Activated CD8-positive, alpha-beta T cell treated with anti-CD3 and anti-CD28 coated beads for 36 hours (primary cell): ENCODE data around the gene METRN. TPM values are rescaled to one million over a fixed set of nuclear protein-coding genes. Genes with fewer than 3 reads are reported as not detected.

Experiments used
- ATAC-seq: fragments of 200-7000 bp; cut with Tn5 transposase; one replicate; pipeline ENCODE4 v1.10.0; 2021; ENCODE audit warnings: mild to moderate bottlenecking, moderate library complexity
- CTCF ChIA-PET: fragments of 350-600 bp; sonication (Branson Sonifier 250); formaldehyde crosslinking; loops from one replicate; lab custom pipeline; 2021; ENCODE audit warnings: antibody characterized with exemption; lab: Charles Lee
- POLR2A ChIA-PET: fragments of 350-600 bp; sonication (Branson Sonifier 250); formaldehyde crosslinking; loops from one replicate; lab custom pipeline; 2021; ENCODE audit warnings: antibody characterized with exemption; lab: Charles Lee
- DNase-seq: peaks from one replicate; pipeline ENCODE4 v3.0.0-alpha.2; 2020
- H3K27ac Mint-ChIP-seq: one replicate; pipeline ENCODE4 v1.8.0; 2021; ENCODE audit warnings: mild to moderate bottlenecking, mixed read lengths
- H3K27me3 Mint-ChIP-seq: one replicate; pipeline ENCODE4 v1.8.0; 2021; ENCODE audit warnings: mixed read lengths
- H3K36me3 Mint-ChIP-seq: one replicate; pipeline ENCODE4 v1.8.0; 2021; ENCODE audit warnings: low read depth, mixed read lengths
- H3K4me1 Mint-ChIP-seq: one replicate; pipeline ENCODE4 v1.8.0; 2021; ENCODE audit warnings: low read depth, mixed read lengths
- H3K4me3 Mint-ChIP-seq: one replicate; pipeline ENCODE4 v1.8.0; 2021; ENCODE audit warnings: mild to moderate bottlenecking, moderate library complexity, mixed read lengths
- H3K9me3 Mint-ChIP-seq: one replicate; pipeline ENCODE4 v1.8.0; 2021; ENCODE audit warnings: mixed read lengths
- intact Hi-C: fragments of 100-400 bp; cut with micrococcal nuclease; formaldehyde crosslinking; loops from one replicate; pipeline ENCODE4 v1.10.0; 2022
- total RNA-seq, 2 experiments: library from RNA; stranded (reverse); gene quantifications; one replicate each; pipeline ENCODE4 v1.2.3, GENCODE V29; 2021
- TF ChIP-seq, protein P1 (sequence below): fragments of 200-600 bp; IDR thresholded peaks from one replicate; pipeline ENCODE4 v1.8.0; 2022; ENCODE audit warnings: antibody characterized with exemption, mild to moderate bottlenecking

Gene METRN
- 10 to 100 TPM; 37.2 to 43.1 TPM for total RNA-seq

DNA sequence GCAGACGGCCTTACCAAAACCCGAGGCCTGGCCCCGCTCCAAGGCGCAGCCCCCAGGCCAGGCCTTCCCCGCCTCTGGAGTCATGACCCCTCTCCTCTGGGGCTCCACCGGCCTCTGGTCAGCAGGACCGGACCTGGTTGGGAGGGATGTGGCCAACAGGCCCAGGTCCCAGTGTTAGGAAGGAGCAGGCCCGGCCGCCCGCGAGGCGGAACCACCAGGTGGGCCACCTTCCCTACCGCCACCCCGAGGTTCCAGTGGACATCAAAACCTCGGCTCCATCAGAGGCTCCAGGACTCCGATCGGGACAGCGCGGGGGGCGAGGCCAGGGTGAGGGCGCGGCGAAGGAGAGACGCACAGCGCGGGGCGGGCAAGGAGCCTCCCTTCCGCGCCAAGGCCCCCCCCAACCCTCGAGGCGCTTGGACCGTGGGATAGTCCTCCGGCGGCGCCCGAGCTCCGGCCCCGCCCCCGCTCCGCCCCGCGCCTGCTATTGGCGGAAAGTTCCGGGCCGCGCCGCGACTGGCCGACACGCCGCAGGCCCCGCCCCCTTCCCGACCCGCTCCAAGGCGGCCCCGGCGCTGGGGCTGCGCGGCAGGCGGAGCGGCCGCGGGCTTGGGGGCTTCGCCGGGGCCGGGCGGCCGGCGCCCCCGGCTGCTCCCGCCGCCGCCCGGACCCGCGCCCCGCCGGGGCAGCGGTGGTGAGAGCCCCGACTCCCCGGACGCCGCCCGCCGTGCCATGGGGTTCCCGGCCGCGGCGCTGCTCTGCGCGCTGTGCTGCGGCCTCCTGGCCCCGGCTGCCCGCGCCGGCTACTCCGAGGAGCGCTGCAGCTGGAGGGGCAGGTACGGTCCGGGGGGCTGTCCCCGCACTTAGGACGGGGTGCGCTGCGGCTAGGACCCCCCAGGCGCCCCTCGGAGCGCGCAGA lies at the start of gene METRN:
METRN (plus strand) TSS at position 561 of the 919 bp plus-strand sequence; CDS start at position 733, 172 bp downstream.
- peak; percentile 87 for ATAC-seq
- peaks cover 12% of the 10 kb centered on the region for H3K27me3 Mint-ChIP-seq
- POLR2A ChIA-PET = interaction anchor here (1.1 to 3.9 kb wide), 5 partner anchors 11 to 71 kb away, joined by 3 to 37 read pairs (median 4); partner anchors contain the start of genes CCDC78 and HAGHL
- intact Hi-C loops = no loop called here
- H3K36me3 Mint-ChIP-seq = no peaks in the 10 kb centered on the region
- peaks cover 21% of the 10 kb centered on the region for H3K4me1 Mint-ChIP-seq
- TF ChIP-seq, protein P1, sequence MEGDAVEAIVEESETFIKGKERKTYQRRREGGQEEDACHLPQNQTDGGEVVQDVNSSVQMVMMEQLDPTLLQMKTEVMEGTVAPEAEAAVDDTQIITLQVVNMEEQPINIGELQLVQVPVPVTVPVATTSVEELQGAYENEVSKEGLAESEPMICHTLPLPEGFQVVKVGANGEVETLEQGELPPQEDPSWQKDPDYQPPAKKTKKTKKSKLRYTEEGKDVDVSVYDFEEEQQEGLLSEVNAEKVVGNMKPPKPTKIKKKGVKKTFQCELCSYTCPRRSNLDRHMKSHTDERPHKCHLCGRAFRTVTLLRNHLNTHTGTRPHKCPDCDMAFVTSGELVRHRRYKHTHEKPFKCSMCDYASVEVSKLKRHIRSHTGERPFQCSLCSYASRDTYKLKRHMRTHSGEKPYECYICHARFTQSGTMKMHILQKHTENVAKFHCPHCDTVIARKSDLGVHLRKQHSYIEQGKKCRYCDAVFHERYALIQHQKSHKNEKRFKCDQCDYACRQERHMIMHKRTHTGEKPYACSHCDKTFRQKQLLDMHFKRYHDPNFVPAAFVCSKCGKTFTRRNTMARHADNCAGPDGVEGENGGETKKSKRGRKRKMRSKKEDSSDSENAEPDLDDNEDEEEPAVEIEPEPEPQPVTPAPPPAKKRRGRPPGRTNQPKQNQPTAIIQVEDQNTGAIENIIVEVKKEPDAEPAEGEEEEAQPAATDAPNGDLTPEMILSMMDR = no peak
- peak; percentile 94 for DNase-seq
- no peak within 1 kb of the TSS for H3K27ac Mint-ChIP-seq
- H3K9me3 Mint-ChIP-seq = no peaks in the 10 kb centered on the region
- CTCF ChIA-PET = interaction anchor here (0.9 to 11.9 kb wide), 7 partner anchors 11 to 71 kb away, joined by 3 to 207 read pairs (median 3); partner anchors contain the start of genes ANTKMT, CCDC78, CHTF18 and CIAO3
- peak within 1 kb of the TSS; percentile 80 for H3K4me3 Mint-ChIP-seq

DNA sequence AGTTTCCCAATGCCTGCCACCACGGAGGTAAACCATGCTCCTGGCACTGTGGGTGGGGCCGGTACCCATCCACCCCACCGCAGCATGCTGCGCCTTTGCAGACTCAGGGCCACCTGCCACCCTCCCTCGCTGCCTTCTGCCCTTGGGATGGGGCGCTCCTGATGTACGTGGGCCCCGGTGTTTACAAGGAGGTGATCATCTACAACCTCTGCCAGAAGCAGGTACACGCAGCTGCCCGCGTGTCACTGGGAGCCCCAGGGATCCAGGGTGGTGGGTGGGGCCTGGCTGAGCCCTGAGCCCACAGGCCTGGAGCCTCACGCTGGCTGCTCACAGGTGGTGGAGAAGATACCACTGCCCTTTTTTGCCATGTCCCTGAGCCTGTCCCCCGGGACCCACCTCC lies 48.3 kb upstream of the METRN start:
- ATAC-seq (no peak), DNase-seq (no peak)
- no peaks in the 10 kb centered on the region for H3K27me3 Mint-ChIP-seq
- peaks cover 9% of the 10 kb centered on the region for H3K4me1 Mint-ChIP-seq
- TF ChIP-seq, protein P1 = no peak
- CTCF ChIA-PET = interaction anchor here (1.1 to 2.7 kb wide), 4 partner anchors 9 to 54 kb away, joined by 3 to 9 read pairs (median 3); partner anchors contain the start of genes METRN and RHBDL1
- no peak overlapping the region for H3K27ac Mint-ChIP-seq
- no peaks in the 10 kb centered on the region for H3K9me3 Mint-ChIP-seq
- intact Hi-C loops = loop anchor here (10.0 kb wide), 1 partner anchor 82 kb away; no protein-coding TSS in a partner anchor
- POLR2A ChIA-PET = interaction anchor here (0.6 to 1.2 kb wide), 3 partner anchors 9 to 12 kb away, joined by 3 read pairs; partner anchors contain the start of gene RHBDL1
- no peak overlapping the region for H3K4me3 Mint-ChIP-seq
- H3K36me3 Mint-ChIP-seq = peaks cover 12% of the 10 kb centered on the region

DNA sequence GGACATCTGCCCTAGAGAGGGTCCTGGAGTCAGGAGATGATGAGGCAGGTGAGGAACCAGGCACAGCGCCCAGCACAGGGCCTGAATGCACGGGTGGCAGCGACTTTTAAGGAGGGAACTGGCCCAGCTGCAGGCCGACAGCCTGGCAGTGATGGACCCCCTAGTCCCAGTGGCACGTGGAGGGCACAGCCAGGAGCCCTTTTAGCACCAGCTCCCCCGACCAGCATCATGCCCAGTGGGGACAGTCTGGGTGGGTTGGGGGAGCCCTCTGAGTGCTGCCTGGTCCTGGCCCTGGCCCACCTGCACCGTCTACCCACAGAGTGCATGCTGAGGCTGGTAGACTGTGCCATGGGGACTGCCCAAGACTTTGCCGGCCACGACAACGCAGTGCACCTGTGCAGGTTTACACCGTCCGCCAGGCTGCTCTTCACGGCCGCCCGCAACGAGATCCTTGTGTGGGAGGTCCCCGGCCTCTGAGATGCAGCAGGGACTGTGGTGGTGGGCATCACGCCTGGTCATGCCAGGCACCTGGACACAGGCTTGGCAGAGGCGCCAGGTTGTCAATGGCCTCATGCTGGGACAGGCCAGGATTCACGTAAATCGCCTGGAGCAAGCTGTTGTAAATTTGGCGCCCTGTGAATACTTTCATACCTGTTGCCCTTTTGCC lies 47.7 kb upstream of the METRN start:
- intact Hi-C loops = loop anchor here (10.0 kb wide), 1 partner anchor 82 kb away; no protein-coding TSS in a partner anchor
- ChIA-PET CTCF (interaction anchor here (0.8 to 2.7 kb wide), 10 partner anchors 8 to 53 kb away, joined by 3 to 9 read pairs (median 3); partner anchors contain the start of genes METRN, RHBDL1 and WDR90), POLR2A (interaction anchor here (0.5 to 2.7 kb wide), 9 partner anchors 9 to 54 kb away, joined by 3 to 11 read pairs (median 3); partner anchors contain the start of genes RHBDL1, STUB1 and WDR90)
- TF ChIP-seq, protein P1 = no peak
- H3K27ac Mint-ChIP-seq = peak overlapping the region; percentile 84
- no peaks in the 10 kb centered on the region for H3K27me3 Mint-ChIP-seq
- H3K4me1 Mint-ChIP-seq = peaks cover 9% of the 10 kb centered on the region
- no peak for ATAC-seq
- peaks cover 12% of the 10 kb centered on the region for H3K36me3 Mint-ChIP-seq
- peak overlapping the region; percentile 75 for H3K4me3 Mint-ChIP-seq
- no peaks in the 10 kb centered on the region for H3K9me3 Mint-ChIP-seq
- DNase-seq = no peak

DNA sequence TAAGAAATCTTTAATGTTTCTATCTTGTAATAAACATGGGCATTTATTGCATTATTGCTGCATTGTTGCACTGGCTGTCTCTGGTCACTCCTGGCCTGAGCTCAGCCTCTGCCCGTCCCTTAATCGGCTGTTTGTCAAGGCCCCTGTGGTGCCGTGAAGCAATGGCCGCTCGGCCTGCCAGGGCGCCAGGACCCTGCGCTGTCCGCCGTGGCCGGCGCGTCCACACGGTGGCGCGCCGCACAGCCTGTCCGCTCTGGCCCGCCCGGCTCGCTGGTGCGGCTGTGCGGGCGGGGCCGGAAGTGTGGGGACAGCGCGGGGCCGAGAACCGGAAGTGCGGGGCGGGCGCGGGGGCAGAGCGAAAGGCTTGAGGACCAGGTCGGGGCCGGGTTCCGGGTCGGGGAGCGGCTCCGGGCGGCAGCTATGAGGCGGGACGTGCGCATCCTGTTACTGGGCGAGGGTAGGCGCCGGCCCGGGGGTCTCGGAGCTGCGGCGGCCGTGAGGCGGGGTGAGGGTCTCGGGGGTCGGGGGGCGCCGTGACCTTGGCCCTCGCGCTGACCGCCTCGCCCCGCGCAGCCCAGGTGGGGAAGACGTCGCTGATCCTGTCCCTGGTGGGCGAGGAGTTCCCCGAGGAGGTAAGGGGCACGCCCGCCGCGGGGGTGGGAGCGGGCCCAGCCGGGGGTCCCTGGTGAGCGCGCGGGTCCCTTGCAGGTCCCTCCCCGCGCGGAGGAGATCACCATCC lies 47.0 kb upstream of the METRN start, which contains the start of gene RHOT2:
RHOT2 (plus strand) TSS at position 353 of the 739 bp plus-strand sequence; CDS start at position 421, 68 bp downstream.
- CTCF ChIA-PET = interaction anchor here (0.8 to 2.7 kb wide), 9 partner anchors 9 to 52 kb away, joined by 3 to 9 read pairs (median 3); partner anchors contain the start of genes METRN and WDR90
- H3K36me3 Mint-ChIP-seq = peaks cover 10% of the 10 kb centered on the region
- H3K27ac Mint-ChIP-seq = peak within 1 kb of the TSS; percentile 84
- H3K27me3 Mint-ChIP-seq = no peaks in the 10 kb centered on the region
- peak within 1 kb of the TSS; percentile 75 for H3K4me3 Mint-ChIP-seq
- TF ChIP-seq, protein P1 = peak; percentile 75
- H3K9me3 Mint-ChIP-seq = no peaks in the 10 kb centered on the region
- intact Hi-C loops = loop anchor here (10.0 kb wide), 1 partner anchor 83 kb away; no protein-coding TSS in a partner anchor
- POLR2A ChIA-PET = interaction anchor here (0.5 to 2.7 kb wide), 8 partner anchors 11 to 79 kb away, joined by 3 to 11 read pairs (median 4); partner anchors contain the start of genes STUB1 and WDR90
- DNase-seq = peak; percentile 95
- ATAC-seq = peak; percentile 98
- peaks cover 9% of the 10 kb centered on the region for H3K4me1 Mint-ChIP-seq
